ENCODE data around the gene ATCAY. TPM values are rescaled to one million over a fixed set of nuclear protein-coding genes. Genes with fewer than 3 reads are reported as not detected.

Gene ATCAY
- total RNA-seq, 4 donors from 2014 or later: not detected

DNA sequence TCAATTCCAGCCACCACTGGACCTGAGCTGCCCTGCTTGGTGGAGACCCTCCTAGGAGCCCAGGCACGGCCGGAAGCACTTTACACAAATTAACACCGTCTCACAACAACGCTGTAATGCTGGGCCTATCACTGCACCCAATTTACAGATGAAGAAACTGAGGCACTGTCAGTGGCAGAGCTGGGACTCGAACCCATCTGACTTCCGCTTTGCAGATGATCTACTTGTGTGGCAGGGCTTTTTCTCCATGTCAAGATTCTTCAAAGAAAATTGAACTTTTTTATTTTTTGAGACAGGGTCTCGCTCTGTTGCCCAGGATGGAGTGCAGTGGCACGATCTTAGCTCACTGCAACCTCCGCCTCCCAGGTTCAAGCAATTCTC, 45.4 kb upstream of the ATCAY start:
- TF ChIP-seq EP300 (IDR thresholded peaks at IDR 0.05): no peak
- no peak for TF ChIP-seq POLR2A (IDR thresholded peaks at IDR 0.05)
- TF ChIP-seq, protein P1, sequence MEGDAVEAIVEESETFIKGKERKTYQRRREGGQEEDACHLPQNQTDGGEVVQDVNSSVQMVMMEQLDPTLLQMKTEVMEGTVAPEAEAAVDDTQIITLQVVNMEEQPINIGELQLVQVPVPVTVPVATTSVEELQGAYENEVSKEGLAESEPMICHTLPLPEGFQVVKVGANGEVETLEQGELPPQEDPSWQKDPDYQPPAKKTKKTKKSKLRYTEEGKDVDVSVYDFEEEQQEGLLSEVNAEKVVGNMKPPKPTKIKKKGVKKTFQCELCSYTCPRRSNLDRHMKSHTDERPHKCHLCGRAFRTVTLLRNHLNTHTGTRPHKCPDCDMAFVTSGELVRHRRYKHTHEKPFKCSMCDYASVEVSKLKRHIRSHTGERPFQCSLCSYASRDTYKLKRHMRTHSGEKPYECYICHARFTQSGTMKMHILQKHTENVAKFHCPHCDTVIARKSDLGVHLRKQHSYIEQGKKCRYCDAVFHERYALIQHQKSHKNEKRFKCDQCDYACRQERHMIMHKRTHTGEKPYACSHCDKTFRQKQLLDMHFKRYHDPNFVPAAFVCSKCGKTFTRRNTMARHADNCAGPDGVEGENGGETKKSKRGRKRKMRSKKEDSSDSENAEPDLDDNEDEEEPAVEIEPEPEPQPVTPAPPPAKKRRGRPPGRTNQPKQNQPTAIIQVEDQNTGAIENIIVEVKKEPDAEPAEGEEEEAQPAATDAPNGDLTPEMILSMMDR (IDR thresholded peaks at IDR 0.05): no peak
- H3K9me3 ChIP-seq: no peaks in the 10 kb centered on the region
- no peak overlapping the region for H3K27ac ChIP-seq
- no peak overlapping the region for H3K4me3 ChIP-seq
- DNase-seq (ENCODE audit: low spot score in 2 of 2): no peak
- peaks cover 0 to 38% of the 10 kb centered on the region in 2 donors for H3K27me3 ChIP-seq
- no peaks in the 10 kb centered on the region for H3K36me3 ChIP-seq
- H3K4me1 ChIP-seq: no peaks in the 10 kb centered on the region
- WGBS, 2 donors: 79 to 94% methylated on average over 9 of the region's 9 CpGs

DNA sequence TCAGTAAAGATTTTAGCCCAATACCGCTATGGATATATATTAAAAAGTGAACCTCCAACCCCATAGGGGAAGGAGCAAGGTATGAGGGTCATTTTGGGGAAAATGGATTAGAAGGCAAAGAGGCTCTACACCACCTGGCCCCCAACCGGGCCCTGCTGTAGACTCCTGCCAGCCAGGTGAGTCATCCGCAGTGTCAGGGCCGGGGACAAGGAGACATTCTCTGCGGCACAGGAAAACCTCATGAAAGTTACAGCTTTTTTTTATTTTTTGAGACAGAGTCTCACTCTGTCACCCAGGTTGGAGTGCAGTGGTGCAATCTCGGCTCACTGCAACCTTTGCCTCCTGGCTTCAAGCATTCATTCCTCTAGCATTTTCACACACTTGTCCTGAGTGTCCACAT, 43.6 kb upstream of the ATCAY start:
- no peaks in the 10 kb centered on the region for H3K36me3 ChIP-seq
- TF ChIP-seq, protein P1 (IDR thresholded peaks at IDR 0.05): no peak
- no peak for TF ChIP-seq POLR2A (IDR thresholded peaks at IDR 0.05)
- no peak for TF ChIP-seq EP300 (IDR thresholded peaks at IDR 0.05)
- no peaks in the 10 kb centered on the region for H3K4me1 ChIP-seq
- no peaks in the 10 kb centered on the region for H3K9me3 ChIP-seq
- 93 to 96% methylated on average over 6 of the region's 6 CpGs for WGBS, 2 donors
- H3K27ac ChIP-seq: no peak overlapping the region
- peaks cover 0 to 28% of the 10 kb centered on the region in 2 donors for H3K27me3 ChIP-seq
- no peak for DNase-seq (ENCODE audit: low spot score in 2 of 2)
- no peak overlapping the region for H3K4me3 ChIP-seq

DNA sequence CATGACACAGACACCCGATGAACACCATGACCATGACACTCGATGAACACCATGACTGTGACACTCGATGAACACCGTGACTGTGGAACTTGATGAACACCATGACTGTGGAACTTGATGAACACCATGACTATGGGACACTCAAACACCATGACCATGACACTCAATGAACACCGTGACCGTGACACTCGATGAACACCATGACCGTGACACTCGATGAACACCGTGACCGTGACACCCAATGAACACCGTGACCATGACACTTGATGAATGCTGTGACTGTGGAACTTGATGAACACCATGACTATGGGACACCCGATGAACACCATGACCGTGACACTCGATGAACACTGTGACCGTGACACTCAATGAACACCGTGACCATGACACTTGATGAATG, 43.2 kb upstream of the ATCAY start:
- WGBS, 2 donors: 91 to 95% methylated on average over 15 to 17 of the region's 17 CpGs
- Histone ChIP-seq H3K9me3 (no peaks in the 10 kb centered on the region), H3K36me3 (no peaks in the 10 kb centered on the region), H3K4me1 (no peaks in the 10 kb centered on the region), H3K27me3 (peaks cover 0 to 23% of the 10 kb centered on the region in 2 donors), H3K27ac (no peak overlapping the region), H3K4me3 (no peak overlapping the region)
- TF ChIP-seq, protein P1 (IDR thresholded peaks at IDR 0.05): no peak
- TF ChIP-seq EP300 (IDR thresholded peaks at IDR 0.05) (no peak), POLR2A (IDR thresholded peaks at IDR 0.05) (no peak)
- DNase-seq (ENCODE audit: low spot score in 2 of 2): no peak

DNA sequence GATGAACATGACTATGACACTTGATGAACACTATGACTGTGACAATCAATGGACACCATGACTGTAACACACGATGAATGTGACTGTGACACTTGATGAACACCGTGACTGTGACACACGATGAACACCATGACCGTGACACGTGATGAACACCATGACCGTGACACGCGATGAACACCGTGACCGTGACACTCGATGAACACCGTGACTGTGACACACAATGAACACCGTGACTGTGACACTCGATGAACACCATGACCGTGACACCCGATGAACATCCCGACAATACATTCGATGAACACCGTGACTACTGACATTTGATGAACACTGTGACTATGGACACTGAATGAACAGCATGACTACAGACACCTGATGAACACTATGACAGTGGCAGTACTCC, 42.6 kb upstream of the ATCAY start:
- H3K9me3 ChIP-seq: no peaks in the 10 kb centered on the region
- no peak for DNase-seq (ENCODE audit: low spot score in 2 of 2)
- no peak for TF ChIP-seq EP300 (IDR thresholded peaks at IDR 0.05)
- TF ChIP-seq, protein P1 (IDR thresholded peaks at IDR 0.05): no peak
- TF ChIP-seq POLR2A (IDR thresholded peaks at IDR 0.05): no peak
- H3K4me1 ChIP-seq: no peaks in the 10 kb centered on the region
- H3K27me3 ChIP-seq: peaks cover 0 to 18% of the 10 kb centered on the region in 2 donors
- H3K36me3 ChIP-seq: no peaks in the 10 kb centered on the region
- WGBS, 2 donors: 91 to 95% methylated on average over 19 of the region's 19 CpGs
- no peak overlapping the region for H3K27ac ChIP-seq
- no peak overlapping the region for H3K4me3 ChIP-seq

DNA sequence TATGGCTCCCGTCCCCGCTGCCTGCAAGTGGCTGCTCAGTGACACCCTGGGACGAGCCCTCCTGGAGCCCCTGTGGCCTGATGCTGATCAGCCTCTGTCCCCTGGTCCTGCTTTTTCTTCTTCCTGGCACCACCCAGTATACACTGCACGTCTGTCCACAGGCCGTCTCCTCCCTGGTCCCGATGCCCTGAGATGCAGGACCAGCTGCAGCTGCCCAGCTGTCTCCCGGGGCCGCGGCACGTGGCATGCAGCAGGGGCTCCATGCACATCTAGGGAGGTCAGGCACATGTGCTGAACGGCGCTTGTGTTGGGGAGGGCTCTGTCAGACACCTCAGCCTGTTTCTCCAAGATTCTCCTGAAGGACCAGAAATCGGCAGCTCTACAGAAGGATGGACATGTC, 41.8 kb upstream of the ATCAY start:
- no peak for DNase-seq (ENCODE audit: low spot score in 2 of 2)
- no peaks in the 10 kb centered on the region for H3K4me1 ChIP-seq
- H3K27ac ChIP-seq: no peak overlapping the region
- H3K36me3 ChIP-seq: no peaks in the 10 kb centered on the region
- WGBS, 2 donors: 81 to 83% methylated on average over 13 of the region's 13 CpGs
- no peaks in the 10 kb centered on the region for H3K9me3 ChIP-seq
- no peak overlapping the region for H3K4me3 ChIP-seq
- TF ChIP-seq, protein P1 (IDR thresholded peaks at IDR 0.05): no peak
- TF ChIP-seq POLR2A (IDR thresholded peaks at IDR 0.05) (no peak), EP300 (IDR thresholded peaks at IDR 0.05) (no peak)
- H3K27me3 ChIP-seq: peaks cover 0 to 10% of the 10 kb centered on the region in 2 donors
